ENCODE measurements around the gene GLI2.

The GLI2 gene

DNA sequence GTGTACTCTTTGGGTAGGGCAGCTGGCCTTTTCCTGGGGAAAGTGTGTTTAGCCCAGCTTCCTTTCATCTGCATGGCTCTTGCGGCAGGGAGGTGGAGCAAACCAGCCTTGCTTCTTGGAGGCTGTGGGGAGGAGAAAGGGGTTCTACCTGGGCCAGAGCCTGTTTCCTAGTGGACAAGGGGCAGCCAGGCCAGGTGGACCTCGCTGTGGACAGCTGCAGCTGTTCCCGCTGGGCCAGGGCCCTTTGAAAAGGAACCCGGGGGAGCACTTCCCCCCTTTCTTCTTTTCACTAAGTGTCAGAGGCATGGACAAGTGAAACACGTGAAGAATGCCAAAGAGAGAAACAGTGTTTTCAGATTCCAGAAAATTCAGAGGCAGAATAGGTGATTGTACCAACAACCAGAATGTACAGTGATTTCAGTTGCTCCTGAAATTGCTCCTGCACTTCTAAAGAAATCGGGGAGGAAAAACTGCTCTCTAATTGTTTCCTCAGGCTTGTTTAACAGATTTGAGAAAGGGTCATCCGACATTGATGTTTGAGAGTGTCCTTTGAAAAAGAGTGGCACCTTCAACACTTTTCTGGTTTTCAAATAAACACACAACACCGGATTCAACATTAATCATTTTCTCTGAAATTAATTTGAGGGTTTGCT, 3.9 kb downstream of the GLI2 start:
- DNase-seq, result no peak

GRCh38 chr2:120740375-120740764, 4.7 kb downstream of the GLI2 start:
- DNase-seq, result no peak

- no peak for DNase-seq
Measured at GRCh38 chr2:120740765-120741524, 5.3 kb downstream of the GLI2 start.

- no peak for DNase-seq
Measured at GRCh38 chr2:120741571-120742561, 6.2 kb downstream of the GLI2 start.

DNA sequence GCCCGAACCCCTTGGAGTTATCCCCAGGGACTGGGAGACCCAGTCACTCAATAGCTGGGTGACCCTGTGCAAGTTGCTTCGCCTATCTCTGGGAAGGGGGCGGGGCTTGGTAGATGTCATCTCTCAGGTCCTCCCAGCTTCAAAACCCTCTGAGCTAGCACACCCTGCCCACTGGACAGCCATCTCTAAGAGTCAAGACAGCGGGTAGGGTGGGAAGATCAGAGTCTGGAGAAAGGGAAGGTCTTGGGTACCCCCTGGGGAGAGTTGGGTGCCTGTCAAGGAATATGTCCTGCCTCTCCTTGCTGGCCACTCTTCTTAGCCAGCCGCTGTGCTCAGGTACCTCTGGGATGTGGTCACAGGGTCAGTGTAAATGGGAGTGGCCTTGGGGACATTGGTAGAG, 8.0 kb downstream of the GLI2 start:
- DNase-seq, result no peak

DNA sequence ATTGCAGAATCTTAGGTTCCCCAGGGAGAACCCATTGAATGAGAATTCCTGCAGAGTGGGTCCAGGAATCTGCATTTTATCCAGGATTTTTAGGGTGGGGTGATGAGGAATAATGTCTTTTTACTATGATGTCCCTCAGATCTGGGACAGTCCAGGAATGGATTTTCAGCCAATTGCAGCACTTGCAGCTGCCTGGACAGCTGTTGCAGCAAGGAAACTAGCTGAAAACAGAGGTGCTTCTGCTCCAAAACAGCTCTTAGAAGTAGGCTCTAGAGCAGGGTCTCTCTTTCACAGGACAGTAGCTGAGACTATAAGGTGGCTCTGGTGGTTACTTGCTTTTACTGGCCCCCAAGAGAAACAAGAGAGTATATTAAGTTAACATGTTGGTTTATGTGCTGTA, 9.1 kb downstream of the GLI2 start:
- DNase-seq, result no peak

- DNase-seq, result no peak
Measured at GRCh38 chr2:120745420-120746111, 9.9 kb downstream of the GLI2 start.

GRCh38 chr2:120746144-120746543, 10.5 kb downstream of the GLI2 start:
- no peak for DNase-seq

- no peak for DNase-seq
Measured at GRCh38 chr2:120747281-120747680, 11.6 kb downstream of the GLI2 start.

GRCh38 chr2:120747706-120748105, 12.0 kb downstream of the GLI2 start:
- no peak for DNase-seq

GRCh38 chr2:120748310-120748709, 12.6 kb downstream of the GLI2 start:
- no peak for DNase-seq

DNA sequence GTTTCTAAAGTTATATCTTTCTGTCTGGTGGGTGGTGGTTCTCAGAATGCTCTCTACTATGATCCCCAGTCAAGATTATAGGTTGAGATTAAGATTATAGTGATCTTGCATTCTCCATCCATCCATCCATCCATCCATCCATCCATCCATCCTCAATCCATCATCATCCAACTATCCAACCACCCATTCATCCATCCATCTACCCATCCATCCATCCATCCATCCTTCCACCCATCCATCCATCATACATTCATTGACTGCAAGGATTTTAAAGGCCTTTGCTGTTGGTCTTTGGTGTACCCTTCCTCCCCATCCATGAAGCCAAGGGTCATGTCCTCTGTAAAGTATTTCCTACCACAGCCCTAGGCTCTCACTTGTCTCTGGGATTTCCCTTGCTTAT, 13.1 kb downstream of the GLI2 start:
- DNase-seq, result no peak

- DNase-seq, result no peak
Measured at GRCh38 chr2:120749506-120750431, 14.1 kb downstream of the GLI2 start.

DNA sequence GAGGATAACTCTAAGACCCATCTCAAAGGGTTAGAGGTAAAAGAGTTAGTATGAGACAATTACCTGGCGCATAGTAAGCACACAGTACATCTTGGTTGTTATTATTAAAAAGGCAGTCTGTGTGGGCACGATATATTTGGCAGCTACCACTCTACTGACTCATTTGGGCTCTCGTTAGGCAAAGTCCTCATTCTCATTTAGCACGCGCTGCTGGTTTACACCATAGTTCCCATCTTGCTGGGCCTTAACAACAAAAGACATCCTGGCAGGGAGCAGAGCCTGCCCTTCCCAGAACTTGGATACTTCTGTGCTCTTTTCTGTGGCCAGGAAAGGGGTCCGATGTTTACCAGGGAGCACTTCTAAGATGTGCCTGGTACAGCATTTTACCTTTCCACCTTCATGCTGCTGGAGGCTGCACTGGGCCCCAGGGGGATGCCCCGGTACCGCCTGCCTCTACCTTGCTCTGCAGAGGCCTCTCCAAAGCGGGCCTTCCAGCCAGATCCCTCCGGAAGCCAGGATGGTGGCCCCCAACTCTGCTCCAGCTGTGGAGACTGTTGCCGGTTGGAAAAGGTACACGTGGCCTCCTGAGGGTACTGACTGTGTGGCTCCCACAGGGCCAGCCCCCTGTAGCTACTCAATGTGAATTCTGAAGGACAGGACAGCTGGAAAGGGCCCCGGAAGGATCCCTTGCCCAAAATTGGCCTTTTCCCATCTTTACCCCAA, 15.0 kb downstream of the GLI2 start:
- DNase-seq, result no peak

DNA sequence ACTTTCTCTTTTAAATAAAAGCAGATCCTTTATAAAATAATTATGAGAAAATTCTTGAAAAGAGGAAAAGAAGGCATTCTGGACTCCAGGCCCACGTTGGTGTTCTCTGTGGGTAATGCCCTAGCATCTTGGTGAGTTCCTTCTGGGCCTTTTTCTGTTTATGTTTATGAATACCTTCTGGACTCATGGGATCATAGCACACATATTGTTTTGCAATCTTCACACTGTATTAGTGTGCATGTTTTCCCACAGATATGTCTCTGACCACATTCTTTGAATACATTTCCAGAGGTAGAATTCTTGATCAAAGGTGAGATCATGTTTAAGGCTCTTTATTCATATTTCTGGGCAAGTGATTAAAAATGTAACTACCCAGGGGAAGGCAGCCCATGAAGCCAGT, 15.9 kb downstream of the GLI2 start:
- no peak for DNase-seq

- no peak for DNase-seq
Measured at GRCh38 chr2:120754067-120754960, 18.6 kb downstream of the GLI2 start.

GRCh38 chr2:120758181-120759144, 22.8 kb downstream of the GLI2 start:
- no peak for DNase-seq

DNA sequence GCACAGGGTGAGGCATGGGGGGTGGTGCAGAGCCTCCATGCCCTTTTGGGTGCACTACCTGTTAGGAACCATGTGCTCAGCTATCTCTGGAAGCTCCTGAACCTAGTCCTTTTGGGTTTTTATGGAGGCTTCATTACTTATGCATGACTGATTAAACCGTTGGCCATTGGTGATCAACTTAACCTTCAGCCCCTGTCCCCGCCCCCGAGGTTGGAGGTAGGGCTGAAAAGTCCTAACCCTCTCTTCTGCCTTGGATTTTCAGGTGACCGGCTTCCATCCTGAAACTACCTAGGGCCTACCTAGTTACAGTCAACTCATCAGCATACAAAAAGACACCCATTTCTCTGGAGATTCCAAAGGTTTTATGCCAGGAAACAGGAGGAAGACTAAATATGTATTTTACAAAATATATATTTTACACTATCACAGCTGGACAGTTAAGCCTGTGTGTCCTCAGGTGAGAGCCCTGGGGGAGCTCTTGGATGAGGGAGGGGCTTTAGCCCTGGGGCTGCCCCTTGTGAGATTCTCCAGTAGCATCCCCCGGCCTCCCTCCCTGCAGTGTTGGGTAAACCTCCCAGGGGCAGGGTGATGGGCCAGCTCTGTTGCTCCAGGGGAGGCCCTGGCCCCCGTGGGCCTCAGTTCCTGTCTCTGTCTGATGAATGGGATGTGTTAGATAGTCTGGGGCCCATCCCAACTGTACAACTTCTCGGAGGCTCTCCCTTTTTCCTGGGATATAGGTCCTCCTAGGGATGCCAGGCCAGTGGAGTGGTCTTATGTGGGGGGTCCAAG, 24.1 kb downstream of the GLI2 start:
- DNase-seq, result no peak
